Muscle of back (tissue), 13 donors: Measurements from ENCODE around the gene SMIM13. TPM values are rescaled to one million over a fixed set of nuclear protein-coding genes. Genes with fewer than 3 reads are reported as not detected.
A peak's percentile ranks its signal among the peaks of the same experiment; 100 is the strongest.

Experiments
- DNase-seq, 3 donors: peaks; one replicate each; pipeline versions ENCODE4 v3.0.0 to v3.0.0-alpha.2; 2013
- long read RNA-seq, 9 donors: transcript quantifications; one replicate each; lab custom pipeline, GENCODE V29; 2026
- polyA plus RNA-seq, 10 donors: library from polyadenylated mRNA; unstranded; fragments of 120-200 nt; gene quantifications; one replicate each; pipeline ENCODE4 v1.2.1, GENCODE V29; 2013; ENCODE audit not compliant: insufficient read length in 10 of 10

SMIM13 gene
- polyA plus RNA-seq, result 10 to 100 TPM in 8 of 10 donors, 1 to 10 TPM in 2; 8.8 to 13.4 (median 10.7) TPM
- long read RNA-seq, donor 1, result 0 reads
- long read RNA-seq, donor 2, full-length matches to known transcripts, result 6 of 6 reads
- long read RNA-seq, donor 2, partial matches to known transcripts, result 0 of 6 reads
- long read RNA-seq, donor 2, other reads (novel, unspliced or antisense), result 0 of 6 reads
- long read RNA-seq, donor 3, result 0 reads
- long read RNA-seq, donor 4, full-length matches to known transcripts, result 5 of 5 reads
- long read RNA-seq, donor 4, partial matches to known transcripts, result 0 of 5 reads
- long read RNA-seq, donor 4, other reads (novel, unspliced or antisense), result 0 of 5 reads
- long read RNA-seq, donor 5, full-length matches to known transcripts, result 5 of 5 reads
- long read RNA-seq, donor 5, partial matches to known transcripts, result 0 of 5 reads
- long read RNA-seq, donor 5, other reads (novel, unspliced or antisense), result 0 of 5 reads
- long read RNA-seq, donor 6, full-length matches to known transcripts, result 7 of 7 reads
- long read RNA-seq, donor 6, partial matches to known transcripts, result 0 of 7 reads
- long read RNA-seq, donor 6, other reads (novel, unspliced or antisense), result 0 of 7 reads
- long read RNA-seq, donor 7, full-length matches to known transcripts, result 4 of 4 reads
- long read RNA-seq, donor 7, partial matches to known transcripts, result 0 of 4 reads
- long read RNA-seq, donor 7, other reads (novel, unspliced or antisense), result 0 of 4 reads
- long read RNA-seq, donor 8, full-length matches to known transcripts, result 2 of 2 reads
- long read RNA-seq, donor 8, partial matches to known transcripts, result 0 of 2 reads
- long read RNA-seq, donor 8, other reads (novel, unspliced or antisense), result 0 of 2 reads
- long read RNA-seq, donor 9, result 0 reads

DNA sequence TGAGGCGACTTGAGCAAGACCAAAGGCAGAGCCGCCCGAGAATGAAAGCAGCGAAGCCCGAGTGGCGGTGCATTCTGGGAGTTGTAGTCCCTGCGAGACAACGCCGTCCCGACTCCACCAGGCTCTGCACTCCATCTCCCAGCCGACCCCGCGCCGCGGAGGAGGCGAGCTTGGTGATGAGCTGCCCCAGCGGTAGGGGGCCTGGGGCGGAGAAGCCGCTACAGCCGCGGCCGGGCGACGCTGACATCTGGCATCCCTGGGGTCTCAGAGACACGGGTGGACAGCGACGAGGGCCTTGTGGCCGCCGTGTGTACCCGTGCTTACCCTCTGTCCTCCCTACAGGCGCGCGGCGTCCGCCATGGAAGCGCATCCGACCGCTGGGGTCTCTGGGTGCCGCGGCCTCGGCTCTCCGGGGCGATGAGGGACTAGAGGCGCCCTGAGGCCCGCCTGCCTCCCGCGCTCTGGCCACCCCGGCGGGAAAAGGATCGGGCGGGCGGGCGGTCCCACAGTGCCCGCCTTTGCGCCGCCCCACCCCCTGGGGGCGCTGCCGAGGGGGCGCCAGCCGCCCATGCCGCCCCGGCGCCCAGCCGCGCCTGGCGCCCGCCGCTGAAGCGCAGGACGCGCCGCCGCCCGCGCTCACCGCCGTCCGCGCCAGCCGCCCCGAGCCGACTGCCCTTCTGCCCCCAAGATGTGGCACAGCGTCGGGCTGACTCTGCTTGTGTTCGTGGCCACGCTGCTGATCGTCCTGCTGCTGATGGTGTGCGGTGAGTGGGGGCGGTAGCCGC, at the start of gene SMIM13:
SMIM13 (plus strand) TSS at position 209 of the 785 bp plus-strand sequence; CDS start at position 689, 480 bp downstream.
- DNase-seq, result peak; percentile 98 to 99 (median 98)

DNA sequence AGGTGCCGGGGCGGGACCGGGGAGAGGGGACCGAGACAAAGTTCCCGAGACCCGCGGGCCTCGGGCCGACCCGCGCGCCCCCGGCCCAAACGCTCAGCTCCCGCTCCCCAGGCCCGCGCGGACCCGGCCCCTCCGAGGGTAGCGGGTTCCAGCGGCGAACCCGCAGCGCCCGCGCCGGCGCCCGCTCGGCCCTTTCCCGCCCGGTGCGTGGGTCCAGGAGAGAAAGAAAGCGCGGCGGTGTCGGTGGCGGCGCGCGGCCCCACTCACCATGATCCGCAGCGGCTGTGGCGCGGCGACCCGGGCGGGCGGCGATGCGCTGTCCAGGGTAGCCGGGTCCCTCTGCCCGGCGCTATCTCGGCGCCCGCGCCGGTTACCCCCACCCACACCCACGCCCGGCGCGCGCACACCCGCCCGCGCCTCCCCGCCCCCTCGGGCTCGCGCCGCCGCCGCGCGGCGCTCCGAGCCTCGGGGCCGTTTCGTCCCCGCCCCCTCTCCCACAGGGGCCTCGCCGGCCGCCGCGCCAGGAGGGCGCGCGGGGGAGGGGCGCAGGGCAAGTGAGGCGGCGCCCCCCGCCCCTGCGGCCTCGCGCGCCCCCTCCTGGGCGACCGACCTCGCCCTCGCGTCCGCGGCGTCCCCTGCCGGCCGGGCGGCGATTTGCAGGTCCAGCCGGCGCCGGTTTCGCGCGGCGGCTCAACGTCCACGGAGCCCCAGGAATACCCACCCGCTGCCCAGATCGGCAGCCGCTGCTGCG, 49.5 kb upstream of the SMIM13 start, which contains the start of gene ELOVL2:
ELOVL2 (minus strand) TSS at position 345 of the 751 bp plus-strand sequence; CDS start at position 270, 75 bp downstream.
- DNase-seq, result peak in 2 of 3 donors; percentile 53 to 73

DNA sequence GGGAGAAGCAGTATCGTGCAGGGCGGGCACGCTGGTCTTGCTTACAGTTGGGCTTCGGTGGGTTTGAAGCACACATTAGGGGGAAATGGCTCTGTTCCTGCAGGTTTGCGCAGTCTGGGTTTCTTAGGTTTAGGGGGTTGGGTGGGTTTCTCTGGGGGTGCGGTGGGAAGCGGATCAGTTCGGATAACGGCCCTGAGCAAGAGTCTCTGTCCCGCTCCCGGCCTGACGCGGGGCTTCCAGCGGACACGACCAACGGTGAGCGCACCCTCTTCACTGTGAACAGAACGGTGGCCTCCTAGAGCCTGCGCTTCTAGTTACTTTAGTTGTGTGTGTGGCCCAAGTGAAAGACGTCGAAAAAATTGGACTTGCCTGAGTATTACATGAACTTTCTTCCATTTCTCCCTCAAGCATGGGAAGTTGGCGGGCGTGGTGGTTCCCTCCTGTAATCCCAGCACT, 48.9 kb upstream of the SMIM13 start:
- DNase-seq, result no peak

DNA sequence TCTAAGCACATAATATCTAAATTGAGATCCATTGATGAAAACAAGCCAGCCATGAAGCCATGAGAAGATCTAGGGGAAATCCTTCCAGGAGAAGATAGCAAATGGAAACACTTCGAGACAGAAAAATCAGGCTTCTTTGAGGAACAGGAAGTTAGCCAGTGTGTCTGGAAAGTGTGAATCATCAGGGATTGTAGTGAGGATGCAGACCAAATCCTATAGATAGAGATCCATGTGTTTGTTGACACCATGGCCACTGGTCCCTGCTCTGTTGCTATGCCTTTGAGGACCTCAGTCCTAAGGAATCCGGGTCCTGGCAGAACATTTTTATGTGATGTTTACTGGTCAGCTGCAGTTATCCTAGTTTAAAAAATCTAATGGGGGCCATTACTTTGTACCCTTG, 42.9 kb upstream of the SMIM13 start:
- peak in 1 of 3 donors; percentile 7 for DNase-seq

DNA sequence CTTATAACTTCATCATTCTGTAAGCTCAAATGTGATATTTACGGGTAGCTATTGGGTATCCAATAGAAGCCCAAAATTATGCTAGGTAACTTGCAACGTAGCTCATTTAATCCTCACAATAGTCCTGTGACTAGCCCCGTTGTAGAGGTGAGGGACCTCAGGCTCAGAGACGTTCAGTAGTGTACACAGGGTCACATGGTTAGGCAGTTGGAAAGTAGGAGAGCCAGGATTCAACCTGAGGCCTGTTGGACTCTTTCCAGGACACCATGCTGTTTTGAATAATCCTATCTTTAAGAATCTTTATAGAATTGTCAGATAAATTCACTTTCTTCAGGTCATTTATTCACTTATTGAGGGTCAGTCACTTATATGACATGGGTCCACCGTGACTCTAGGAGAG, 40.3 kb upstream of the SMIM13 start:
- DNase-seq, result no peak

DNA sequence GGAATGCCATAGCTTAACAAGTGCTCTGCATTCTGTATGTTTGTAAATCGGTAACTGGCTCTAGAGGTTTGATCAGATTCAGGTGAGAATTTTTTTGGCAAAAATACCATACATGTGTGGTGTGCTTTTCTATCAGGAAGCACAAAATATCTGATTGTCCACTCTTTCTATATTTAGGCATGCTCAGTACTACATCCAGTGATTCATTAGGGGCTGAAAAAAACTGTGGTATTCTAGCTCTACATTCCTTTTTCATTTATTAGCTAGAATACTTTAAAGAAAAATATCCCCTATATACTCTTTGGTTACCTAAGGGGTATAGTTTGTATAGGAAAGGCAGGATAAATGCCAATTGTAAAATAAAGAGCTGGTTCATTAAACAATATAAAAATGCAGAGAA, 38.9 kb upstream of the SMIM13 start:
- no peak for DNase-seq

DNA sequence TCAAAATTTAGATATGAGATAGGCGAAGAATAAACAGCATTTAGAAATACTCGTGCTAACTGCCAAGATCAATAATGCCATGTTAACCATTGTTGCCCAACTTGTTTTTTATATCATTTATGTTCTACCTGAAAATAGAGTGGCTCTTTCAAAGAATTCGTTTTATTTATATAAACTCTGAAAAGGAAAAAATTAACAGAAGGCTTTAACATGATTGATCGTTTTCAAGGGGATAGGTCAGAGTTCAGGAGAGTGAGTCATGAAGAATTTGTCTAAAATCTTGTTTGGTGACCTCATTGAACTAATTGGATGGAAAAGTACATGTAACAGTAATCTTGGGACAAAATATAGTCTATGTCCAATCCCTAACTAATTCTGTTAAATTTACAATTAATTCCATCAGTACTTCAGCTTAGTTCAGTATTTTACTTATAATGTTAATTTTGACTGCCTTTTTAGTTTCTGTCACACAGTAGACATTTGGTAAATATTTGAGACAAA, 38.5 kb upstream of the SMIM13 start:
- DNase-seq, result no peak

DNA sequence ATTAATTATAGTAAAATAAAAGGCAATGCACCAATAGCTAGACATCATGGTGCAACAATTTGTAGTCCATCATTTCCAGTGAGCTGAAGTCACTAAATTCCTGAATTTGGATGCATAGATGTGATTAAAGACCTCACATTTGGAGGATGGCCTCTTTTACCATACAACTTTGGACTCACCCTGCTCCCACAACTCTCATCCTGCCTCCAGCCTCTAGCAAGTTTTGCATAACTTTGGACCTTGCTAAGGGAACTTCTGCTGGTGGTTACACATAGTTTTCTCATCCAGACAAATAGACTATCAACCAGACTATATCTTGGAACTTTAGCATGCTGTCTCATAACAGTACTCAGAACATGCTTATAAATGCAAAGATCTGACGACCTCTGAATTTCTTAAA, 36.8 kb upstream of the SMIM13 start:
- DNase-seq, result no peak

DNA sequence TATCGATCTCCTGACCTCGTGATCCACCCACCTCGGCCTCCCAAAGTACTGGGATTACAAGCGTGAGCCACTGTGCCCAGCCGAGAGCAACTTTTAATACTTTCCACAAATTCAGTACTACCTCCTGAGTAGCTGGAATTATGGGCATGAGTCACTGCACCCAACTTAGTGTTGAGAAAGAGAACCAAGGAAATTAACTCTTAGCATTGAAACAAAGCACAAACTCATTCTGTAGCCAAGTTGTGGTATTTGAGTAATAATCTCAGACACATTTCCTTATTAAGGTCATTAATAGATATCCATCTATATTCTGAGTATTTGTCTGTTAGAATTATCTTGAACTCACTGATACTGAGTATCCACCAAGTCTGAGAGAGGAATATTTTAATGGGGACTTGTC, 35.2 kb upstream of the SMIM13 start:
- DNase-seq, result no peak

DNA sequence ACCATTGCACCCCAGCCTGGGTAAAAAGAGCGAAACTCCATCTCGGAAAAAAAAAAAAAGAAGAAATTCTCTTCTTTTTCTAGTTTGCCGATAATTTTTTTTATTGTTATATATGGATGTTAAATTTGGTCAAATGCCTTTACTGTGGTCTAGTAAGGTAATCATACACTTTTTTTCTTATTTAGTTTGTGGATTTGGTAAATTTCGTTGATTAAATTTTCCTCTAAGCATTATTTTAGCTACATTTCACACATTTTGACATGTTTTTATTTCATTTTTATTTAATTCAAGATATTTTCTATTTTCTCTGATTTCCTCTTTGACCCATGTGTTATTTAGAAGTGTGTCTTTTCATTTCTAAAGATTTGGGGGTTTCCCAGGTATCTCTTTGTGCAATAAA, 31.6 kb upstream of the SMIM13 start:
- DNase-seq, result no peak

DNA sequence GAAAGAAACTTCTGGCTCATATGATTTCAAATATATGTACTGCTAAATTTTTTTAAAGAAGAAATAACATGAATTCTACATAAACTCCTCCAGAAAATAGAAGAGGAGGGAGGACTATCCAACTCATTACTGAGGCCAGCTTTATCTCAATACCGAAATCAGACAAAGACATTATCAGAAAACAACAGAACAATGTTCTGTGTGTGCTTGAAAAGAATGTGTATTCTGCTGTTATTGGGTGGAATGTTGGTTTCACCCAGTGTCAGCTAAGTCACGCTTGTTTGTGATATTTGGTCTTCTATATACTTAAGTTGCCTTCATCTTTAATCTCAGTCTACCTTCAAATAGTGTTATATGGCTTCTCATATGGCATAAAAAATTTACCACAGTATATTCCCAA, 30.9 kb upstream of the SMIM13 start:
- no peak for DNase-seq

DNA sequence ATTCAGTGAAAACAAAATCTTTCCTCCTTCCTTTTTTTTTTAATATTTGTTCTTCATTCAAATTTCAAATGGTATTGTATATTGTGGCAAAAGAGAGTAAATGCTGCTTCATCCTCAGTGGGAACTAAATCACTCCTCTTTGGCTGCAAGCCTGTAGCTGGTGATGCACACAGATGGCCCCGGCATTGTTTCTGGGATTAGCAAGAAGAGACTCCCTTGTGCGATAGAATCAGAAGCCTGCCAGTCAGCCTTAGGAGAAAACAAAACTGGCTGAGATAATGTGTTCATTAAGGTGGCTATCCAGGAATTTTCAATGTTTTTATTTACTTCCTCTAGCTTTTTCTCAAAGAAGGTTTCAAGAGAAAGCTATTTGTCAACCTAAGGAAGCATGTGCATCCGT, 28.8 kb upstream of the SMIM13 start:
- no peak for DNase-seq

DNA sequence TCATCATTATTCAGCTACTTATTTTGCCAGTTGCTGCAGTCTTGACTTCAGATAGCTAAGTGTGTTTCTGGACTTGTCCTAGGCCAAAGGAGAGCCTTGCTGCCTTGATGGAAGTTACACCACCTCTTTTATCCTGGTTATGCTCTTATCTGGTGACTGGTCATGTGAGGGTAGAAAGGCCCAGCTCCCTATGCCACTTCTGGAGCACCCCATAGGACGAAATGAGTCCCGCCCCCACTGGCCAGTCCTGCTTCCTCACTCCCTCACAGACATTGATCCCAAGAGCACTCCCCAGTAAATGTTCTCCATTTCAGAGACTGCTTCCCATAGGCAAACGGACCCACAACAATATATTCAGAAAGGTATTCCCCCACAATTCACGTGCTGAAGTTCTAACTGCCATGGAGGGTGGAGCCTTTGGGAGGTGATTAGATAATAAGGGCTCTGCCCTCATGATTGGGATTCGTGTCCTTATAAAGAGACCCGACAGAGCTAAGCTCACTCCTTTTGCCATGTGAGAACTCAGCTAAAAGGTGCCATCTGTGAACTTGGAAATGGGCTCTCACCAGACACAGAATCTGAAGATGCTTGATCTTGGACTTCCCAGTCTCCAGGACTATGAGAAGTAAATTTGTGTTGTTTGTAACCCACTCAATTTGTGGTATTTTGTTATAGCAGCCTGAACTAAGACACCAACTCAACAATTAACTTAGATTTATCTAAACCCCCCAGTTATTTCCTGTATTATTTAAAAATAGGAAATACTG, 28.0 kb upstream of the SMIM13 start:
- DNase-seq, result no peak

DNA sequence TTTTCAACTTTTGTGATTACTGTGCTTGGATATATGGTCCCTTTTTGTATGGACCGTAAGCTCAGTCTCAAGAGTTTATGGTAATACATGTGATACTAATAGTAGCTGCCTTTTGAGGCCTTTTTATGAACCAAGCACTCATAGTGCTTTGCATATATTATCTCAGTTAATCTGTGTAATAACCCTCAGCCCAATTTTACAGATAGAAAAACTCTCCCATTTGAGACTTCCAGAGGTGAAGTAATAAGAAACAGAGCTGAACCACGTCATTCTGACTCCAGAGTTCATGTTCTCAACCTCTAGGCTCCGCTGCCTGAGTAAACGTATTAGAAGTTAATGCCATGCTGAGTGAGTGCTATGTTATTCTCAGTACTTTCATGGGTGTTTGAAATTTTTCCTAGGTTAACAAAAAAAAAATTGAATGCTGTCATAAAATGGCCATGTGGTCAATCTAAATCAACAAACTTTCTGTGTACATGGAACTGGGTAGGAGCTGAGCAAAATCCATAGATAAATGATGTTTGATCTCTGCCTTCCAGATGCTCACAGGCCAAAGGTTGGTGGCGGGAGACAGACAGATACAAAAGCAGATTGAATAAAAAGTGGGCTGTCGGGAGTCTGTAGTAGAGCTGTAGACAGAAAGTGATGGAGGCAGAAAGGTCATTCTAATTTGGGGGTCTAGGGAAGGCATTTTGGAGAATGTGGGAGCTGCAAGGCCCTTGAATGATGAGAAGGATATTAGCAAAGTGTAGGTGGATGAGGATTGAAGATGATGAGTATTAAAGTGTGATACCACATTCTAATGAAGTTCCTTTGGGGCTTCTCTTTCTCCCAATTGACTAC, 26.9 kb upstream of the SMIM13 start:
- DNase-seq, result no peak

DNA sequence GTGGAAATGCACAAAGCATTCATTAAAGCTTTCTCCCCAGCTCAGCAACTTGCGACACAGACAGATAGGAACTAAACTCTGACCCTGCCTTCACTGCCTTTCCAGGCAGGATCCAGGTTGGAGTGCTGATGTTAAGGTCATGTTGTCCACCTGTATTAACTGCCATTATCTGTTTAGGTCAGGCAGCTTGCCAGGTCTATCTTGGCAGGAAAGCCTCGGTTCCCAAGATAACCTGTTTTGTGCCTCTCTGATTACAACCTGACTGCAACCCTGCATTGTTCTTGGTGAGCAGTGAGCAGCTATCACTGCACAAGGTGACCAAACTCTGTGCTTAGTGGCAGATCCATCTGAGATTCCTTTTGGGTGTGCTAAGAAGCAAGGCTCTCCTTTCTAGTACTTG, 26.3 kb upstream of the SMIM13 start:
- DNase-seq, result no peak

DNA sequence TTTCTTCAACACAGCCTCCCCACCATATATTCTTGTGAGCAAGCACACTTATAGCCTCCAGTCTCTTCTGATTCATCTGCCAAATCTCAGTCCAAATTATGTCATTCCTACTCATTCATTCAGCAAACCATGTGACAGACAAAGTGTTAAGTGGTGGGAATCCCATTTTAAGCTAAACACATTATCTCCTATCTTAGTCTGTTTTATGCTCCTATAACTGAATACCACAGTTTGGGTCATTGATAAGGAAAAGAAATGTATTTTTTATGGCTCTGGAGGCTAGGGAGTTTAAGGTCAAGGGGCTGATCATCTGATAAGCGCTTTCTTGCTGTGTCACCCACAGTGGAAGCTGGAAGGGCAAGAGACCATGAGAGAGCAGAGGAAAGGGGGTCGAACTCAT, 23.9 kb upstream of the SMIM13 start:
- no peak for DNase-seq

DNA sequence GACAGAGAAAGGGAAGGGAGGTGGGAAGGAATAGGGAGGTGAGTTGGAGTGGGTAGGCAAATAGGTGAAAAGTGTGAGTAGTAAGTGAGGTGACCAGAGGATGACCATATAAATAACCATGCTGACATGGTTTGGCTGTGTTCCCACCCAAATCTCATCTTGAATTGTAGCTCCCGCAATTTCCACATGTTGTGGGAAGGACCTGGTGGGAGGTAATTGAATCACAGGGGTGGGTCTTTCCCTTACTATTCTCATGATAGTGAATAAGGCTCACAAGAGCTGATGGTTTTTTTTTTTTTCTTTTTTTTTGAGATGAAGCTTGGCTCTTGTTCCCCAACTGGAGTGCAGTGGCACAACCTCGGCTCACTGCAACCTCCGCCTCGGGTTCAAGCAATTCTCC, 21.5 kb upstream of the SMIM13 start:
- DNase-seq, result no peak

DNA sequence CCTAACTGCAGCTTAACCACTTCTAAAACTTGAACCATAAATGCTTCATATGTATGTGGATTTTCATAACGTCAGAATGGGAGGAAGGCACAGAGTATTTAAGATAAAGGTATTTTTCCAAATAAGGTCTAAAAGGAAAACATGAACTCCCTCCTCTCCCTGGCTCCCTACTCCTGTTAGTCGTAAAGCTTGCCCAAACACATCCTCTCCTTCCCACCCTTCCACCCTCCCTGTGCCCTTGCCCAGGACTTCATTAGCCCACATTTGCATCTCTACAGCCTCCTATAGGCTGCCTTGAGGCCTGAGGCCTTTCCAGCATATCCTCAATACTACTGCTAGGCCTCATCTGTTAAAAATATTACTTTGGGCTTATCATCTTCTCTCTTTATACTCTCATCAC, 17.1 kb upstream of the SMIM13 start:
- DNase-seq, result no peak

DNA sequence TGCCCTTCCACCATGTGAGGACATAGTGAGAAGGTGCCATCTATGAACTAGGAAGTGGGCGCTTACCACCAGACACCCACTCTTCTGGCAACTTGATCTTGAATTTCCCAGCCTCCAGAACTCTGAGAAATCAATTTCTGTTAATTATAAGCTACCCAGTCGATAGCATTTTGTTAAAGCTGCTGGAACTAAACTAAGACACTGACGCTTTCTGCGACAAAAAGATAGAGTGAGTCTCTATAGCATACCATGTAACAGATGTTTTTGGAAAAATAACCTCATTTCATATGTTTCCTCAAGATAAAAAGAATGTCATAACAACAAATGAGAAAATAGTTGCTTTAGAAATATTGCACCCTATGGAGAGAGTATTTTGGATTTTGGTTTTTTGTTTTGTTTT, 15.4 kb upstream of the SMIM13 start:
- DNase-seq, result no peak
